GM12878 (cell line): Measurements from ENCODE around the gene HUS1. TPM values are rescaled to one million over a fixed set of nuclear protein-coding genes. Genes with fewer than 3 reads are reported as not detected.

Source experiments
- ATAC-seq: fragments of 200-7000 bp; cut with Tn5 transposase; 3 replicates; pipeline ENCODE4 v1.9.1; 2020; ENCODE audit warnings: mild to moderate bottlenecking, moderate library complexity
- BruUV-seq: library from RNA; stranded (reverse); fragments of 400-500 nt; replicated peaks from 2 replicates; lab custom pipeline; 2021; lab: Mats Ljungman, UMichigan
- CTCF ChIA-PET: fragments of 300-600 bp; sonication (Branson Sonifier 250); formaldehyde crosslinking; extraction: SDS; loops from one replicate; lab custom pipeline; 2021; ENCODE audit warnings: inconsistent platforms; lab: Yijun Ruan, JAX
- POLR2A ChIA-PET: fragments of 350-600 bp; formaldehyde crosslinking; extraction: SDS; loops from one replicate; lab custom pipeline; 2021; ENCODE audit warnings: inconsistent platforms; lab: Charles Lee
- RAD21 ChIA-PET: fragments of 300-600 bp; sonication (Branson Sonifier 250); formaldehyde crosslinking; loops from one replicate; lab custom pipeline; 2023; ENCODE audit warnings: antibody characterized with exemption; ENCODE audit not compliant: unreplicated experiment; lab: Charles Lee
- SMC1A ChIA-PET: fragments of 300-600 bp; sonication (Branson Sonifier 250); formaldehyde crosslinking; loops from one replicate; lab custom pipeline; 2023; ENCODE audit not compliant: unreplicated experiment, uncharacterized antibody; lab: Charles Lee
- DNase-seq: peaks from one replicate; pipeline ENCODE4 v3.0.0-alpha.2; 2011; ENCODE audit warnings: low read depth, low spot score
- FAIRE-seq: peaks from 3 replicates; lab custom pipeline; 2011; peaks lifted over from hg19 to GRCh38; lab: Jason Lieb, UNC
- H2AFZ ChIP-seq: 2 replicates; pipeline ENCODE4 v1.6.0; 2011; ENCODE audit warnings: low read depth, low read length, control low read depth; ENCODE audit not compliant: control insufficient read depth
- H3K27ac ChIP-seq: 2 replicates; pipeline ENCODE4 v1.5.1; 2011; ENCODE audit warnings: control low read depth; ENCODE audit not compliant: control insufficient read depth, insufficient read depth
- H3K27me3 ChIP-seq, 2 experiments: replicated peaks in 1 of 2; 2 replicates each; pipeline versions ENCODE4 v1.6.0 to v1.6.1; 2011; ENCODE audit warnings: low read length in 1 of 2; ENCODE audit not compliant: control insufficient read depth in 2 of 2, insufficient read depth in 2 of 2
- H3K36me3 ChIP-seq, 2 experiments: 2 replicates each; pipeline ENCODE4 v1.5.1; 2011; ENCODE audit warnings: low read length in 1 of 2; ENCODE audit not compliant: control insufficient read depth in 2 of 2, insufficient read depth in 2 of 2
- H3K4me1 ChIP-seq: 2 replicates; pipeline ENCODE4 v1.6.1; 2011; ENCODE audit warnings: mild to moderate bottlenecking, low read length, moderate library complexity, mixed read lengths; ENCODE audit not compliant: control insufficient read depth, insufficient read depth
- H3K4me2 ChIP-seq: 2 replicates; pipeline ENCODE4 v1.6.0; 2011; ENCODE audit warnings: control low read depth; ENCODE audit not compliant: control insufficient read depth, insufficient read depth
- H3K4me3 ChIP-seq: fragments of 200-600 bp; sonication (generic); 2 replicates; pipeline ENCODE4 v1.5.1; 2016
- H3K79me2 ChIP-seq: 2 replicates; pipeline ENCODE4 v1.6.0; 2011; ENCODE audit warnings: low read length; ENCODE audit not compliant: control insufficient read depth, insufficient read depth
- H3K9ac ChIP-seq: 2 replicates; pipeline ENCODE4 v1.8.0; 2011; ENCODE audit warnings: low read length, control low read depth, mixed read lengths; ENCODE audit not compliant: control insufficient read depth, insufficient read depth
- H3K9me3 ChIP-seq: replicated peaks from 3 replicates; pipeline ENCODE4 v1.5.1; 2011; ENCODE audit warnings: mild to moderate bottlenecking, low read length; ENCODE audit not compliant: control insufficient read depth, insufficient read depth
- H4K20me1 ChIP-seq: 2 replicates; pipeline ENCODE4 v1.6.0; 2011; ENCODE audit not compliant: control insufficient read depth, insufficient read depth
- BCLAF1 ChIP-seq: fragments of 450-650 bp; IDR thresholded peaks from 2 replicates; pipeline ENCODE4 v1.6.1; 2017; ENCODE audit warnings: antibody characterized with exemption, mild to moderate bottlenecking, moderate library complexity
- CBX5 ChIP-seq: sonication (generic); IDR thresholded peaks from 2 replicates; pipeline ENCODE4 v1.6.1; 2016; ENCODE audit warnings: low read depth, moderate library complexity, mild to moderate bottlenecking, inconsistent platforms
- CREM ChIP-seq: IDR thresholded peaks from 2 replicates; pipeline ENCODE4 v1.6.1; 2014; ENCODE audit warnings: antibody characterized with exemption, low read depth
- FOXK2 ChIP-seq: fragments of 450-650 bp; IDR thresholded peaks from 2 replicates; pipeline ENCODE4 v1.6.1; 2017; ENCODE audit warnings: mild to moderate bottlenecking, moderate library complexity
- HDAC6 ChIP-seq: fragments of 200-600 bp; sonication (generic); IDR thresholded peaks from one replicate; pipeline ENCODE4 v1.8.0; 2017; ENCODE audit warnings: antibody characterized with exemption; ENCODE audit not compliant: unreplicated experiment
- IKZF1 ChIP-seq: fragments of 450-650 bp; conservative IDR thresholded peaks from 2 replicates; pipeline ENCODE4 v1.6.1; 2017; ENCODE audit warnings: antibody characterized with exemption, mild to moderate bottlenecking
- IRF5 ChIP-seq: fragments of 450-650 bp; IDR thresholded peaks from 2 replicates; pipeline ENCODE4 v1.6.1; 2017; ENCODE audit warnings: borderline replicate concordance
- MTA3 ChIP-seq: IDR thresholded peaks from 2 replicates; pipeline ENCODE4 v1.6.1; 2012; ENCODE audit warnings: low read length, inconsistent platforms, borderline replicate concordance
- MYC ChIP-seq: IDR thresholded peaks from 2 replicates; pipeline ENCODE4 v1.6.1; 2011; ENCODE audit warnings: mild to moderate bottlenecking, low read length, moderate library complexity, inconsistent platforms; ENCODE audit not compliant: insufficient read depth, insufficient replicate concordance, insufficient read length, severe bottlenecking
- NR2F1 ChIP-seq: fragments of 450-650 bp; conservative IDR thresholded peaks from 2 replicates; pipeline ENCODE4 v1.6.1; 2017; ENCODE audit warnings: mild to moderate bottlenecking
- PML ChIP-seq: IDR thresholded peaks from 2 replicates; pipeline ENCODE4 v1.6.1; 2012; ENCODE audit warnings: low read length, inconsistent platforms
- POLR2AphosphoS5 ChIP-seq: IDR thresholded peaks from 2 replicates; pipeline ENCODE4 v1.6.1; 2011; ENCODE audit warnings: mild to moderate bottlenecking, low read length, inconsistent platforms
- SP1 ChIP-seq: IDR thresholded peaks from one replicate; pipeline ENCODE4 v1.6.1; 2011; ENCODE audit warnings: low read depth, low read length
- TBL1XR1 ChIP-seq: IDR thresholded peaks from 2 replicates; pipeline ENCODE4 v1.6.1; 2012; ENCODE audit warnings: low read depth, low read length, improper control_type of control experiment
- TCF3 ChIP-seq: IDR thresholded peaks from 2 replicates; pipeline ENCODE4 v1.6.1; 2012; ENCODE audit warnings: low read depth, mild to moderate bottlenecking, low read length, borderline replicate concordance; ENCODE audit not compliant: insufficient read depth
- ZNF217 ChIP-seq: fragments of 450-650 bp; IDR thresholded peaks from 2 replicates; pipeline ENCODE4 v1.6.1; 2017; ENCODE audit warnings: antibody characterized with exemption, mild to moderate bottlenecking
- ZNF24 ChIP-seq: fragments of 450-650 bp; IDR thresholded peaks from 2 replicates; pipeline ENCODE4 v1.6.1; 2017; ENCODE audit warnings: antibody characterized with exemption, mild to moderate bottlenecking
- WGBS: methylation state at CpG from one replicate; pipeline ENCODE4 v1.1.6; 2016; ENCODE audit warnings: low lambda C conversion rate; ENCODE audit not compliant: insufficient replicate concordance, insufficient coverage; ENCODE audit errors: missing lambda C conversion rate; 5-methylcytosine and 5-hydroxymethylcytosine counted together
- in situ Hi-C: fragments of 300-500 bp; cut with MboI; formaldehyde crosslinking; loops from 9 replicates; pipeline ENCODE4 v1.14.3; 2018; ENCODE audit warnings: mixed read lengths
- intact Hi-C: fragments of 100-400 bp; cut with micrococcal nuclease; formaldehyde crosslinking; loops from one replicate; pipeline ENCODE4 v1.14.2; 2022; ENCODE audit not compliant: unreplicated experiment
- polyA plus RNA-seq, 11 experiments: library from polyadenylated mRNA; depleted of rRNA in 4 of 11; unstranded in 6 of 11; stranded (reverse) in 5 of 11; fragments of >200 nt; fragmentation: Nextera tagmentation in 4 of 11; fragmentation: Illumina TruSeq in 1 of 11; extraction: Ambion mirVana in 4 of 11; extraction: Trizol in 1 of 11; gene quantifications; 1 replicate in 1 of 11; 2 replicates in 10 of 11; pipeline versions ENCODE4 v1.2.1 to v1.2.3, GENCODE V29; 2011 to 2016; ENCODE audit warnings: inconsistent platforms in 2 of 11, missing spikeins in 2 of 11, low read depth in 1 of 11
- total RNA-seq, 4 experiments: library from RNA; depleted of rRNA in 3 of 4; stranded (reverse); fragments of >200 nt in 3 of 4; fragmentation: Illumina TruSeq in 1 of 4; extraction: Trizol in 1 of 4; gene quantifications; 2 replicates each; pipeline versions ENCODE4 v1.2.1 to v1.2.3, GENCODE V29; 2013 to 2021
- TF ChIP-seq, protein P1 (sequence below): IDR thresholded peaks from 2 replicates; pipeline ENCODE4 v1.6.1; 2012; ENCODE audit warnings: low read depth, low read length, improper control_type of control experiment
- TF ChIP-seq, protein P2 (sequence below): IDR thresholded peaks from 2 replicates; pipeline ENCODE4 v1.6.1; 2012; ENCODE audit warnings: mild to moderate bottlenecking, low read depth, low read length

The HUS1 gene
- total and polyA plus RNA-seq, 10 of the 15 experiments (the other 5 are each of a cell fraction or from before 2014, with no cell fraction given): 10.4 to 35.5 (median 22.6) TPM

- in situ Hi-C loops: no loop called here
- CTCF ChIA-PET: interaction anchor here (0.6 to 2.2 kb wide), 3 partner anchors 22 to 143 kb away, joined by 3 to 20 read pairs (median 7); no protein-coding TSS in a partner anchor
- Histone ChIP-seq H3K79me2 (no peaks in the 10 kb centered on the region), H3K27me3 (no peaks in the 10 kb centered on the region), H3K4me2 (no peak overlapping the region), H3K9ac (no peak overlapping the region), H3K9me3 (no peaks in the 10 kb centered on the region), H3K4me1 (peaks cover 5% of the 10 kb centered on the region), H3K36me3 (peaks cover 12 to 25% of the 10 kb centered on the region in 2 experiments), H3K4me3 (no peak overlapping the region), H3K27ac (no peak overlapping the region), H4K20me1 (no peaks in the 10 kb centered on the region), H2AFZ (no peak overlapping the region)
- RAD21 ChIA-PET: interaction anchor here (1.1 kb wide), 1 partner anchor 23 kb away, joined by 6 read pairs; no protein-coding TSS in a partner anchor
- DNase-seq: no peak
- WGBS: 91% methylated on average over 2 of the region's 2 CpGs
- TF ChIP-seq MYC (no peak), CREM (no peak), HDAC6 (no peak), ZNF24 (no peak), IRF5 (no peak), FOXK2 (no peak), MTA3 (no peak), TBL1XR1 (no peak), TCF3 (no peak), PML (no peak), NR2F1 (no peak), SP1 (no peak), BCLAF1 (no peak), ZNF217 (no peak), IKZF1 (no peak), CBX5 (no peak), POLR2AphosphoS5 (no peak)
- TF ChIP-seq, protein P1, sequence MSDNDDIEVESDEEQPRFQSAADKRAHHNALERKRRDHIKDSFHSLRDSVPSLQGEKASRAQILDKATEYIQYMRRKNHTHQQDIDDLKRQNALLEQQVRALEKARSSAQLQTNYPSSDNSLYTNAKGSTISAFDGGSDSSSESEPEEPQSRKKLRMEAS: no peak
- TF ChIP-seq, protein P2, sequence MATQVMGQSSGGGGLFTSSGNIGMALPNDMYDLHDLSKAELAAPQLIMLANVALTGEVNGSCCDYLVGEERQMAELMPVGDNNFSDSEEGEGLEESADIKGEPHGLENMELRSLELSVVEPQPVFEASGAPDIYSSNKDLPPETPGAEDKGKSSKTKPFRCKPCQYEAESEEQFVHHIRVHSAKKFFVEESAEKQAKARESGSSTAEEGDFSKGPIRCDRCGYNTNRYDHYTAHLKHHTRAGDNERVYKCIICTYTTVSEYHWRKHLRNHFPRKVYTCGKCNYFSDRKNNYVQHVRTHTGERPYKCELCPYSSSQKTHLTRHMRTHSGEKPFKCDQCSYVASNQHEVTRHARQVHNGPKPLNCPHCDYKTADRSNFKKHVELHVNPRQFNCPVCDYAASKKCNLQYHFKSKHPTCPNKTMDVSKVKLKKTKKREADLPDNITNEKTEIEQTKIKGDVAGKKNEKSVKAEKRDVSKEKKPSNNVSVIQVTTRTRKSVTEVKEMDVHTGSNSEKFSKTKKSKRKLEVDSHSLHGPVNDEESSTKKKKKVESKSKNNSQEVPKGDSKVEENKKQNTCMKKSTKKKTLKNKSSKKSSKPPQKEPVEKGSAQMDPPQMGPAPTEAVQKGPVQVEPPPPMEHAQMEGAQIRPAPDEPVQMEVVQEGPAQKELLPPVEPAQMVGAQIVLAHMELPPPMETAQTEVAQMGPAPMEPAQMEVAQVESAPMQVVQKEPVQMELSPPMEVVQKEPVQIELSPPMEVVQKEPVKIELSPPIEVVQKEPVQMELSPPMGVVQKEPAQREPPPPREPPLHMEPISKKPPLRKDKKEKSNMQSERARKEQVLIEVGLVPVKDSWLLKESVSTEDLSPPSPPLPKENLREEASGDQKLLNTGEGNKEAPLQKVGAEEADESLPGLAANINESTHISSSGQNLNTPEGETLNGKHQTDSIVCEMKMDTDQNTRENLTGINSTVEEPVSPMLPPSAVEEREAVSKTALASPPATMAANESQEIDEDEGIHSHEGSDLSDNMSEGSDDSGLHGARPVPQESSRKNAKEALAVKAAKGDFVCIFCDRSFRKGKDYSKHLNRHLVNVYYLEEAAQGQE: no peak
- no TSS peak for BruUV-seq
- intact Hi-C loops: loop anchor here (2.0 kb wide), 1 partner anchor 23 kb away; no protein-coding TSS in a partner anchor
- POLR2A ChIA-PET: interaction anchor here (0.6 kb wide), 1 partner anchor 22 kb away, joined by 3 read pairs; no protein-coding TSS in a partner anchor
- no peak for ATAC-seq
- SMC1A ChIA-PET: no interaction called here
- no peak for FAIRE-seq
Observed at GRCh38 chr7:47967708-47968107, 11.7 kb downstream of the HUS1 start.
